HepG2 (cell line): ENCODE data around the gene TRMT112. TPM values are rescaled to one million over a fixed set of nuclear protein-coding genes. Genes with fewer than 3 reads are reported as not detected.

Experiments
- CAMTA2 ChIP-seq: sonication (generic); formaldehyde crosslinking; IDR thresholded peaks from 2 replicates; pipeline ENCODE4 v1.4.0; 2020; ENCODE audit warnings: mild to moderate bottlenecking, missing genetic modification reagents, borderline replicate concordance
- CREM ChIP-seq, 2 experiments: sonication (generic) in 1 of 2; formaldehyde crosslinking in 1 of 2; IDR thresholded peaks; 2 replicates each; pipeline versions ENCODE4 v1.4.0 to v1.6.1; 2016 to 2020; ENCODE audit warnings: antibody characterized with exemption in 1 of 2, mild to moderate bottlenecking in 1 of 2, missing genetic modification reagents in 1 of 2
- ETV5 ChIP-seq: IDR thresholded peaks from 2 replicates; pipeline ENCODE4 v1.6.1; 2018; ENCODE audit warnings: missing biosample characterization, missing genetic modification reagents, inconsistent platforms, borderline replicate concordance
- FOXP4 ChIP-seq: sonication (generic); formaldehyde crosslinking; IDR thresholded peaks from 2 replicates; pipeline ENCODE4 v1.4.0; 2020; ENCODE audit warnings: missing genetic modification reagents
- KDM2A ChIP-seq: sonication (generic); formaldehyde crosslinking; IDR thresholded peaks from 2 replicates; pipeline ENCODE4 v1.4.0; 2020; ENCODE audit warnings: low read depth, missing genetic modification reagents, borderline replicate concordance
- MAFF ChIP-seq: IDR thresholded peaks from 2 replicates; pipeline ENCODE4 v1.6.1; 2011; ENCODE audit warnings: low read depth, low read length, improper control_type of control experiment
- MBNL3 ChIP-seq: fragments of 250-450 bp; sonication (Bioruptor Pico); conservative IDR thresholded peaks from 2 replicates; pipeline ENCODE4 v1.8.0; 2022; ENCODE audit warnings: mild to moderate bottlenecking, inconsistent platforms
- PBX3 ChIP-seq: sonication (generic); formaldehyde crosslinking; IDR thresholded peaks from 2 replicates; pipeline ENCODE4 v1.8.1; 2023; ENCODE audit warnings: missing genetic modification reagents, inconsistent platforms, borderline replicate concordance
- PRMT3 ChIP-seq: sonication (generic); formaldehyde crosslinking; IDR thresholded peaks from 2 replicates; pipeline ENCODE4 v1.8.1; 2022; ENCODE audit warnings: low read depth, mild to moderate bottlenecking, moderate library complexity, missing genetic modification reagents, borderline replicate concordance
- RXRA ChIP-seq: sonication (generic); formaldehyde crosslinking; IDR thresholded peaks from 2 replicates; pipeline ENCODE4 v1.5.1; 2020; ENCODE audit warnings: missing genetic modification reagents
- SAFB2 ChIP-seq: sonication (generic); formaldehyde crosslinking; IDR thresholded peaks from 2 replicates; pipeline ENCODE4 v1.5.1; 2020; ENCODE audit warnings: missing genetic modification reagents, low read depth, mild to moderate bottlenecking, borderline replicate concordance
- ZBTB42 ChIP-seq: sonication (generic); formaldehyde crosslinking; IDR thresholded peaks from 2 replicates; pipeline ENCODE4 v1.5.0; 2020; ENCODE audit warnings: mild to moderate bottlenecking, missing genetic modification reagents
- ZNF121 ChIP-seq: sonication (generic); formaldehyde crosslinking; IDR thresholded peaks from 2 replicates; pipeline ENCODE4 v1.5.0; 2020; ENCODE audit warnings: mild to moderate bottlenecking, missing genetic modification reagents
- ZNF484 ChIP-seq: sonication (generic); formaldehyde crosslinking; IDR thresholded peaks from 2 replicates; pipeline ENCODE4 v1.5.1; 2020; ENCODE audit warnings: mild to moderate bottlenecking, low read depth, missing genetic modification reagents, borderline replicate concordance
- ZNF496 ChIP-seq: sonication (generic); formaldehyde crosslinking; IDR thresholded peaks from 2 replicates; pipeline ENCODE4 v1.8.1; 2023; ENCODE audit warnings: mild to moderate bottlenecking, moderate library complexity, missing genetic modification reagents; ENCODE audit not compliant: insufficient replicate concordance
- ZNF639 ChIP-seq: conservative IDR thresholded peaks from 2 replicates; pipeline ENCODE4 v1.6.1; 2018; ENCODE audit warnings: missing genetic modification reagents
- ZNF720 ChIP-seq: sonication (generic); formaldehyde crosslinking; IDR thresholded peaks from 2 replicates; pipeline ENCODE4 v1.4.0; 2020; ENCODE audit warnings: missing genetic modification reagents
- ZNF770 ChIP-seq: sonication (generic); formaldehyde crosslinking; IDR thresholded peaks from 2 replicates; pipeline ENCODE4 v1.5.0; 2020; ENCODE audit warnings: mild to moderate bottlenecking, missing genetic modification reagents
- polyA plus RNA-seq, 8 experiments: library from polyadenylated mRNA; depleted of rRNA in 3 of 8; stranded (reverse) in 7 of 8; unstranded in 1 of 8; fragments of >200 nt; fragmentation: Illumina TruSeq in 4 of 8; extraction: Trizol in 4 of 8; gene quantifications; 2 replicates each; pipeline versions ENCODE4 v1.2.1 to v1.2.3, GENCODE V29; 2011 to 2016; ENCODE audit warnings: low read depth in 4 of 8, missing spikeins in 1 of 8, mixed read lengths in 1 of 8; ENCODE audit not compliant: insufficient read depth in 1 of 8
- total RNA-seq, 5 experiments: library from RNA; depleted of rRNA; stranded (reverse); fragments of >200 nt; fragmentation: Illumina TruSeq; extraction: Trizol; gene quantifications; 2 replicates each; pipeline ENCODE4 v1.2.3, GENCODE V29; 2016; ENCODE audit warnings: low read depth in 1 of 5

The TRMT112 gene
- total and polyA plus RNA-seq, 2 of the 13 experiments (the other 11 are each of a cell fraction or from before 2014, with no cell fraction given) = 186 to 409 TPM

GRCh38 chr11:64334764-64335735 lies 17.7 kb upstream of the TRMT112 start (continued):
- TF ChIP-seq ZNF121 (CRISPR knock-in tag) (peak; percentile 86; the same call in 1 of the 2 replicates), ZBTB42 (CRISPR knock-in tag) (no peak), MAFF (peak; percentile 6; the same call in 1 of the 2 replicates), MBNL3 (no peak), ZNF639 (no peak), CAMTA2 (CRISPR knock-in tag) (no peak), ZNF496 (CRISPR knock-in tag) (no peak), ETV5 (CRISPR knock-in tag) (peak; percentile 15; the same call in 1 of the 2 replicates), ZNF770 (CRISPR knock-in tag) (peak; percentile 39; the same call in 1 of the 2 replicates), ZNF720 (CRISPR knock-in tag) (no peak), ZNF484 (CRISPR knock-in tag) (no peak), SAFB2 (CRISPR knock-in tag) (no peak), FOXP4 (no peak), PBX3 (no peak), PRMT3 (CRISPR knock-in tag) (no peak), KDM2A (CRISPR knock-in tag) (no peak), CREM (IDR thresholded peaks at IDR 0.05) (no peak), CREM (CRISPR knock-in tag; IDR thresholded peaks at IDR 0.05) (no peak), RXRA (CRISPR knock-in tag) (no peak)
